Adrenal gland (tissue), 5 donors: ENCODE measurements around the gene CUL2.

Experiments
- CTCF ChIP-seq, 6 experiments: fragments of 450-650 bp in 4 of 6; fragments of 200-600 bp in 2 of 6; sonication (generic) in 1 of 6; IDR thresholded peaks; 1 replicate in 5 of 6; 2 replicates in 1 of 6; pipeline versions ENCODE4 v1.5.1 to v1.8.0; 2016 to 2021; ENCODE audit warnings: antibody characterized with exemption in 6 of 6, mild to moderate bottlenecking in 2 of 6, moderate library complexity in 1 of 6
- POLR2A ChIP-seq, 2 donors: fragments of 450-650 bp; IDR thresholded peaks; one replicate each; pipeline ENCODE4 v1.6.1; 2017; ENCODE audit warnings: antibody characterized with exemption in 2 of 2, mild to moderate bottlenecking in 2 of 2, moderate library complexity in 1 of 2
- donor health status: DM: no; HTN: no; CAD: no.

GRCh38 chr10:35058134-35058533, 32.0 kb downstream of the CUL2 start:
- TF ChIP-seq CTCF (IDR thresholded peaks at IDR 0.05) (no peak), POLR2A (IDR thresholded peaks at IDR 0.05) (no peak)
